C4-2B (cell line): ENCODE results near the gene CCR8.
"Not testable (repeated sequence)": the region's sequence is repeated elsewhere in the genome, so short reads cannot be mapped to it uniquely, and the experiment has no call there.

ENCODE experiments used
- H3K27ac ChIP-seq: fragments of 450-650 bp; 2 replicates; pipeline ENCODE4 v1.5.1; 2017
- CTCF ChIP-seq: fragments of 450-650 bp; conservative IDR thresholded peaks from 2 replicates; pipeline ENCODE4 v1.5.1; 2017; ENCODE audit warnings: mild to moderate bottlenecking
- ZFX ChIP-seq: fragments of 450-650 bp; IDR thresholded peaks from 2 replicates; pipeline ENCODE4 v1.6.1; 2017

Gene CCR8

GRCh38 chr3:39317571-39318169 is 11.8 kb upstream of the CCR8 start:
- H3K27ac ChIP-seq: no peak overlapping the region
- TF ChIP-seq CTCF (no peak), ZFX (no peak)

GRCh38 chr3:39318301-39318700 is 11.2 kb upstream of the CCR8 start:
- no peak overlapping the region for H3K27ac ChIP-seq
- TF ChIP-seq ZFX: no peak
- no peak for TF ChIP-seq CTCF

GRCh38 chr3:39319249-39319648 is 10.3 kb upstream of the CCR8 start:
- no peak for TF ChIP-seq CTCF
- TF ChIP-seq ZFX: no peak
- no peak overlapping the region for H3K27ac ChIP-seq

- not testable (repeated sequence) for H3K27ac ChIP-seq
These were observed 7.9 kb upstream of the CCR8 start for GRCh38 chr3:39321574-39321983.

- H3K27ac ChIP-seq: not testable (repeated sequence)
These were observed 7.2 kb upstream of the CCR8 start for GRCh38 chr3:39322209-39322715.

GRCh38 chr3:39322936-39323335 is 6.6 kb upstream of the CCR8 start:
- no peak overlapping the region for H3K27ac ChIP-seq
- TF ChIP-seq CTCF (no peak), ZFX (no peak)

- TF ChIP-seq ZFX: no peak
- no peak for TF ChIP-seq CTCF
- H3K27ac ChIP-seq: no peak overlapping the region
These were observed 6.0 kb upstream of the CCR8 start for GRCh38 chr3:39323494-39323893.

GRCh38 chr3:39325236-39325635 is 4.3 kb upstream of the CCR8 start:
- no peak overlapping the region for H3K27ac ChIP-seq
- TF ChIP-seq CTCF (no peak), ZFX (no peak)
